ENCODE measurements around the gene HOXD12. TPM values are rescaled to one million over a fixed set of nuclear protein-coding genes. Genes with fewer than 3 reads are reported as not detected.

The HOXD12 gene
- polyA plus RNA-seq, 1 donor (not counting 4 experiments of a cell fraction or from before 2014, with no cell fraction given): not detected

DNA sequence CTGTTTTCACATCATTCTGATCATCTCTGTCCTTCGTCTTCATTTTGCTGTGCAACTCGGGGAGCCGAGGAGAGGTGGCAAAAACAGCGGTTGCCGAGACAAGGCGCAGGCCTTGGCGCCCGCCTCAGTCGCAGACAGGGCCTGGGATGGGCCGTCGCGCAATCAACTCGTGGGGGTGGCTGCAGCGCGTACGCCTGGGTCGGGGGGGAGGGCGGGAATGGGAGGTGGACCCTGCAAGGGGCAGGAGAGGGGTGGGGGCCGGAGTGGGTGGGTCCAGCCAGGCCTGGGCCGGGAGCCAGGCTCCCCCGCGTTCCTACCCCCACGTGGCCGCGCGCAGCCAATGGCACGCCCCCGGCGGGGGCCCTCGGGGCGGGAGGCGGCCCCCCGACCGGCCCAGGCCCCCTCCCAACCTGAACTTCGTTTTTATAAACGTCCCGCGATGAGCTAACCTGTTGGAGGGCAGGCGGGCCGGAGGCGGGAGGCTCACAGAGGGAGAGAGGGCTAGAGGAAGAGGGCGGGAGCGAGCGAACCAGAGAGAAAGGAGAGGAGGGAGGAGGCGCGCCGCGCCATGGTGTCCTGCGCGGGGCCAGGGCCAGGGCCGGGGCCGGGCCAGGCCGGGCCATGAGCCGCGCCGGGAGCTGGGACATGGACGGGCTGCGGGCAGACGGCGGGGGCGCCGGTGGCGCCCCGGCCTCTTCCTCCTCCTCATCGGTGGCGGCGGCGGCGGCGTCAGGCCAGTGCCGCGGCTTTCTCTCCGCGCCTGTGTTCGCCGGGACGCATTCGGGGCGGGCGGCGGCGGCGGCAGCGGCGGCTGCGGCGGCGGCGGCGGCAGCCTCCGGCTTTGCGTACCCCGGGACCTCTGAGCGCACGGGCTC is 7.1 kb upstream of the HOXD12 start, which contains the start of gene HOXD13:
TSS of gene HOXD13 (plus strand) at position 452 of the 875 bp plus-strand sequence. CDS start at position 622, 170 bp downstream.
- H3K27me3 ChIP-seq (ENCODE audit: control insufficient read depth, extremely low read depth, insufficient read depth, low read length): peaks cover 100% of the 10 kb centered on the region
- peaks cover 2% of the 10 kb centered on the region for H3K9me3 ChIP-seq (ENCODE audit: control insufficient read depth, low read depth, low read length)
- no peak within 1 kb of the TSS for H3K4me3 ChIP-seq (ENCODE audit: control insufficient read depth in 2 of 3, extremely low read depth in 1 of 3, insufficient read depth in 2 of 3, low read depth in 1 of 3, low read length in 3 of 3)
- DNase-seq (ENCODE audit: low read depth, low spot score) (no peak), FAIRE-seq (no peak)
- TF ChIP-seq, protein P1, sequence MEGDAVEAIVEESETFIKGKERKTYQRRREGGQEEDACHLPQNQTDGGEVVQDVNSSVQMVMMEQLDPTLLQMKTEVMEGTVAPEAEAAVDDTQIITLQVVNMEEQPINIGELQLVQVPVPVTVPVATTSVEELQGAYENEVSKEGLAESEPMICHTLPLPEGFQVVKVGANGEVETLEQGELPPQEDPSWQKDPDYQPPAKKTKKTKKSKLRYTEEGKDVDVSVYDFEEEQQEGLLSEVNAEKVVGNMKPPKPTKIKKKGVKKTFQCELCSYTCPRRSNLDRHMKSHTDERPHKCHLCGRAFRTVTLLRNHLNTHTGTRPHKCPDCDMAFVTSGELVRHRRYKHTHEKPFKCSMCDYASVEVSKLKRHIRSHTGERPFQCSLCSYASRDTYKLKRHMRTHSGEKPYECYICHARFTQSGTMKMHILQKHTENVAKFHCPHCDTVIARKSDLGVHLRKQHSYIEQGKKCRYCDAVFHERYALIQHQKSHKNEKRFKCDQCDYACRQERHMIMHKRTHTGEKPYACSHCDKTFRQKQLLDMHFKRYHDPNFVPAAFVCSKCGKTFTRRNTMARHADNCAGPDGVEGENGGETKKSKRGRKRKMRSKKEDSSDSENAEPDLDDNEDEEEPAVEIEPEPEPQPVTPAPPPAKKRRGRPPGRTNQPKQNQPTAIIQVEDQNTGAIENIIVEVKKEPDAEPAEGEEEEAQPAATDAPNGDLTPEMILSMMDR (optimal IDR thresholded peaks at IDR 0.05 in 1 of 3, IDR thresholded peaks at IDR 0.05 in 1 of 3, conservative IDR thresholded peaks at IDR 0.05 in 1 of 3; ENCODE audit: extremely low read depth in 1 of 3, insufficient read depth in 2 of 3, low read length in 3 of 3): no peak
- TF ChIP-seq EZH2 (IDR thresholded peaks at IDR 0.05; ENCODE audit: low read length): peak; percentile 46
- H3K4me1 ChIP-seq (ENCODE audit: control insufficient read depth, extremely low read depth, insufficient read depth, low read length): peaks cover 2% of the 10 kb centered on the region
- no peak within 1 kb of the TSS for H2AFZ ChIP-seq (ENCODE audit: control insufficient read depth, low read length)
- peaks cover 3% of the 10 kb centered on the region for H4K20me1 ChIP-seq (ENCODE audit: control insufficient read depth, extremely low read depth, insufficient read depth, low read length)
- no peaks in the 10 kb centered on the region for H3K79me2 ChIP-seq (ENCODE audit: control insufficient read depth, insufficient read depth, low read length)
- H3K4me2 ChIP-seq (ENCODE audit: control insufficient read depth, extremely low read depth, insufficient read depth, low read depth, low read length): peak within 1 kb of the TSS; percentile 45
- no peak within 1 kb of the TSS for H3K27ac ChIP-seq (ENCODE audit: control insufficient read depth, insufficient read depth, low read length)
- dilution Hi-C loops (cut with MboI; ENCODE audit: extremely low pct_ligation_motif_present, low sequenced_read_pairs): no loop called here
- no peaks in the 10 kb centered on the region for H3K9me1 ChIP-seq (ENCODE audit: control insufficient read depth, extremely low read depth, insufficient read depth, low read length)
- H3K9ac ChIP-seq (ENCODE audit: control insufficient read depth, extremely low read depth, insufficient read depth, low read length): no peak within 1 kb of the TSS
- no peaks in the 10 kb centered on the region for H3K36me3 ChIP-seq (ENCODE audit: control insufficient read depth in 2 of 2, extremely low read depth in 1 of 2, insufficient read depth in 2 of 2, low read length in 2 of 2)

DNA sequence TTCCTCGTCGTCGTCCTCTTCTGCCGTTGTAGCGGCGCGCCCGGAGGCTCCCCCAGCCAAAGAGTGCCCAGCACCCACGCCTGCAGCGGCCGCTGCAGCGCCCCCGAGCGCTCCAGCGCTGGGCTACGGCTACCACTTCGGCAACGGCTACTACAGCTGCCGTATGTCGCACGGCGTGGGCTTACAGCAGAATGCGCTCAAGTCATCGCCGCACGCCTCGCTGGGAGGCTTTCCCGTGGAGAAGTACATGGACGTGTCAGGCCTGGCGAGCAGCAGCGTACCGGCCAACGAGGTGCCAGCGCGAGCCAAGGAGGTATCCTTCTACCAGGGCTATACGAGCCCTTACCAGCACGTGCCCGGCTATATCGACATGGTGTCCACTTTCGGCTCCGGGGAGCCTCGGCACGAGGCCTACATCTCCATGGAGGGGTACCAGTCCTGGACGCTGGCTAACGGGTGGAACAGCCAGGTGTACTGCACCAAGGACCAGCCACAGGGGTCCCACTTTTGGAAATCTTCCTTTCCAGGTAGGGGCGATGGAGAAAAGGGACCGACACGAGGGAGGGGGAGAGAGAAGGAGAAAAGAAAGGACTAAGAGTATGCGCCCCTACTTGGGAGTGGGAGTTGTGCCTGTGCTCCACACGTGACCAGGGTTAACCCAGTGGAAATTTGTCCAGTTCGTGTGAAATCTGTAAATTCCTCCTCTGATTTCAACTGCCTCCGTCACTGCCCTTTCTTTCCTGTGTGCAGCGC is 6.3 kb upstream of the HOXD12 start:
- FAIRE-seq: no peak
- Histone ChIP-seq H3K9me3 (ENCODE audit: control insufficient read depth, low read depth, low read length) (peaks cover 2% of the 10 kb centered on the region), H3K4me3 (ENCODE audit: control insufficient read depth in 2 of 3, extremely low read depth in 1 of 3, insufficient read depth in 2 of 3, low read depth in 1 of 3, low read length in 3 of 3) (no peak overlapping the region), H3K9me1 (ENCODE audit: control insufficient read depth, extremely low read depth, insufficient read depth, low read length) (no peaks in the 10 kb centered on the region), H4K20me1 (ENCODE audit: control insufficient read depth, extremely low read depth, insufficient read depth, low read length) (peaks cover 3% of the 10 kb centered on the region), H3K27me3 (ENCODE audit: control insufficient read depth, extremely low read depth, insufficient read depth, low read length) (peaks cover 100% of the 10 kb centered on the region), H2AFZ (ENCODE audit: control insufficient read depth, low read length) (no peak overlapping the region), H3K4me2 (ENCODE audit: control insufficient read depth, extremely low read depth, insufficient read depth, low read depth, low read length) (peak overlapping the region; percentile 45), H3K4me1 (ENCODE audit: control insufficient read depth, extremely low read depth, insufficient read depth, low read length) (peaks cover 2% of the 10 kb centered on the region), H3K27ac (ENCODE audit: control insufficient read depth, insufficient read depth, low read length) (no peak overlapping the region), H3K9ac (ENCODE audit: control insufficient read depth, extremely low read depth, insufficient read depth, low read length) (no peak overlapping the region), H3K79me2 (ENCODE audit: control insufficient read depth, insufficient read depth, low read length) (no peaks in the 10 kb centered on the region), H3K36me3 (ENCODE audit: control insufficient read depth in 2 of 2, extremely low read depth in 1 of 2, insufficient read depth in 2 of 2, low read length in 2 of 2) (no peaks in the 10 kb centered on the region)
- no peak for DNase-seq (ENCODE audit: low read depth, low spot score)
- dilution Hi-C loops (cut with MboI; ENCODE audit: extremely low pct_ligation_motif_present, low sequenced_read_pairs): no loop called here
- TF ChIP-seq EZH2 (IDR thresholded peaks at IDR 0.05; ENCODE audit: low read length): peak; percentile 97
- TF ChIP-seq, protein P1 (optimal IDR thresholded peaks at IDR 0.05 in 1 of 3, IDR thresholded peaks at IDR 0.05 in 1 of 3, conservative IDR thresholded peaks at IDR 0.05 in 1 of 3; ENCODE audit: extremely low read depth in 1 of 3, insufficient read depth in 2 of 3, low read length in 3 of 3): no peak

Data from keratinocyte (primary cell).